Type B pancreatic cell (in vitro differentiated cells): ENCODE data around the gene XPNPEP1. TPM values are rescaled to one million over a fixed set of nuclear protein-coding genes. Genes with fewer than 3 reads are reported as not detected.

Experiments used
- DNase-seq: peaks from one replicate; pipeline ENCODE4 v3.0.0; 2021; ENCODE audit warnings: mixed read lengths; ENCODE audit not compliant: unreplicated experiment; ENCODE audit errors: extremely low spot score
- H3K27ac Mint-ChIP-seq: 2 replicates; pipeline ENCODE4 v1.8.0; 2021; ENCODE audit warnings: mild to moderate bottlenecking, mixed read lengths
- H3K27me3 Mint-ChIP-seq: 2 replicates; pipeline ENCODE4 v1.8.0; 2021; ENCODE audit warnings: mixed read lengths
- H3K36me3 Mint-ChIP-seq: 2 replicates; pipeline ENCODE4 v1.8.0; 2021; ENCODE audit warnings: mixed read lengths
- H3K4me1 Mint-ChIP-seq: one replicate; pipeline ENCODE4 v1.8.0; 2021; ENCODE audit warnings: mixed read lengths; ENCODE audit not compliant: unreplicated experiment
- H3K4me3 Mint-ChIP-seq: 2 replicates; pipeline ENCODE4 v1.8.0; 2021; ENCODE audit warnings: mild to moderate bottlenecking, mixed read lengths
- H3K9me3 Mint-ChIP-seq: 2 replicates; pipeline ENCODE4 v1.8.0; 2021; ENCODE audit warnings: mixed read lengths
- CTCF ChIP-seq: fragments of 200-600 bp; sonication (generic); conservative IDR thresholded peaks from 2 replicates; pipeline ENCODE4 v1.5.0; 2021; ENCODE audit warnings: antibody characterized with exemption, mild to moderate bottlenecking
- total RNA-seq: library from RNA; stranded (reverse); gene quantifications from 2 replicates; pipeline ENCODE4 v1.2.1, GENCODE V29; 2021; ENCODE audit warnings: low replicate concordance

Gene XPNPEP1
- total RNA-seq, 1 donor from 2014 or later: 76.6 TPM

- H3K4me3 Mint-ChIP-seq: no peak overlapping the region
- H3K27me3 Mint-ChIP-seq: no peaks in the 10 kb centered on the region
- no peak overlapping the region for H3K27ac Mint-ChIP-seq
- no peaks in the 10 kb centered on the region for H3K36me3 Mint-ChIP-seq
- peaks cover 4% of the 10 kb centered on the region for H3K4me1 Mint-ChIP-seq
- no peak for TF ChIP-seq CTCF
- no peak for DNase-seq
- H3K9me3 Mint-ChIP-seq: no peaks in the 10 kb centered on the region
These were observed 85.9 kb downstream of the XPNPEP1 start for GRCh38 chr10:109837384-109837783.

- no peak overlapping the region for H3K4me3 Mint-ChIP-seq
- H3K4me1 Mint-ChIP-seq: peaks cover 4% of the 10 kb centered on the region
- no peak for TF ChIP-seq CTCF
- no peaks in the 10 kb centered on the region for H3K36me3 Mint-ChIP-seq
- no peak for DNase-seq
- H3K27ac Mint-ChIP-seq: no peak overlapping the region
- no peaks in the 10 kb centered on the region for H3K27me3 Mint-ChIP-seq
- no peaks in the 10 kb centered on the region for H3K9me3 Mint-ChIP-seq
These were observed 88.1 kb downstream of the XPNPEP1 start for GRCh38 chr10:109835257-109835656.

- Mint-ChIP-seq H3K4me3 (no peak overlapping the region), H3K27ac (no peak overlapping the region), H3K9me3 (no peaks in the 10 kb centered on the region), H3K27me3 (no peaks in the 10 kb centered on the region), H3K36me3 (no peaks in the 10 kb centered on the region), H3K4me1 (no peaks in the 10 kb centered on the region)
- DNase-seq: no peak
- TF ChIP-seq CTCF: no peak
These were observed 91.5 kb downstream of the XPNPEP1 start for GRCh38 chr10:109831846-109832245.

GRCh38 chr10:109824206-109824605 lies 99.1 kb downstream of the XPNPEP1 start:
- Mint-ChIP-seq H3K4me1 (no peaks in the 10 kb centered on the region), H3K9me3 (no peaks in the 10 kb centered on the region), H3K27ac (no peak overlapping the region), H3K27me3 (peaks cover 8% of the 10 kb centered on the region), H3K4me3 (no peak overlapping the region), H3K36me3 (no peaks in the 10 kb centered on the region)
- TF ChIP-seq CTCF: no peak
- DNase-seq: no peak

- Mint-ChIP-seq H3K27me3 (peaks cover 8% of the 10 kb centered on the region), H3K27ac (no peak overlapping the region), H3K9me3 (no peaks in the 10 kb centered on the region), H3K4me3 (no peak overlapping the region), H3K36me3 (no peaks in the 10 kb centered on the region), H3K4me1 (no peaks in the 10 kb centered on the region)
- TF ChIP-seq CTCF: no peak
- DNase-seq: no peak
These were observed 100.1 kb downstream of the XPNPEP1 start for GRCh38 chr10:109823196-109823595.

GRCh38 chr10:109821672-109822071 lies 101.6 kb downstream of the XPNPEP1 start:
- no peak for DNase-seq
- H3K9me3 Mint-ChIP-seq: no peaks in the 10 kb centered on the region
- no peak for TF ChIP-seq CTCF
- peaks cover 8% of the 10 kb centered on the region for H3K27me3 Mint-ChIP-seq
- no peak overlapping the region for H3K4me3 Mint-ChIP-seq
- H3K4me1 Mint-ChIP-seq: no peaks in the 10 kb centered on the region
- H3K27ac Mint-ChIP-seq: no peak overlapping the region
- no peaks in the 10 kb centered on the region for H3K36me3 Mint-ChIP-seq
